HG03439 (cell line): ENCODE results near the gene TRAK1.
"Not testable (repeated sequence)": the region's sequence is repeated elsewhere in the genome, so short reads cannot be mapped to it uniquely, and the experiment has no call there.

ENCODE experiments used
- ATAC-seq: cut with Tn5 transposase; IDR thresholded peaks from one replicate; pipeline ENCODE4 v1.9.1; 2021; ENCODE audit warnings: mild to moderate bottlenecking, moderate library complexity; ENCODE audit not compliant: unreplicated experiment

The TRAK1 gene

GRCh38 chr3:42095540-42095939 is 4.4 kb downstream of the TRAK1 start:
- ATAC-seq, result no peak

GRCh38 chr3:42096796-42097565 is 5.8 kb downstream of the TRAK1 start:
- no peak for ATAC-seq

GRCh38 chr3:42097566-42097946 is 6.4 kb downstream of the TRAK1 start:
- no peak for ATAC-seq

- ATAC-seq, result no peak
Observed at GRCh38 chr3:42098171-42098570, 7.0 kb downstream of the TRAK1 start.

GRCh38 chr3:42099020-42099765 is 8.0 kb downstream of the TRAK1 start:
- ATAC-seq, result no peak

GRCh38 chr3:42101048-42101447 is 9.9 kb downstream of the TRAK1 start:
- no peak for ATAC-seq

GRCh38 chr3:42101481-42101880 is 10.3 kb downstream of the TRAK1 start:
- ATAC-seq, result no peak

- ATAC-seq, result no peak
Observed at GRCh38 chr3:42102571-42102970, 11.4 kb downstream of the TRAK1 start.

- not testable (repeated sequence) for ATAC-seq
Observed at GRCh38 chr3:42103921-42104665, 12.9 kb downstream of the TRAK1 start.

GRCh38 chr3:42105994-42106393 is 14.8 kb downstream of the TRAK1 start:
- not testable (repeated sequence) for ATAC-seq

GRCh38 chr3:42106646-42107045 is 15.5 kb downstream of the TRAK1 start:
- no peak for ATAC-seq

- ATAC-seq, result no peak
Observed at GRCh38 chr3:42110631-42111030, 19.5 kb downstream of the TRAK1 start.

GRCh38 chr3:42114130-42114725 is 23.1 kb downstream of the TRAK1 start:
- ATAC-seq, result no peak

GRCh38 chr3:42115215-42115614 is 24.1 kb downstream of the TRAK1 start:
- ATAC-seq, result no peak

- ATAC-seq, result no peak
Observed at GRCh38 chr3:42115946-42116345, 24.8 kb downstream of the TRAK1 start.

- no peak for ATAC-seq
Observed at GRCh38 chr3:42116466-42116865, 25.3 kb downstream of the TRAK1 start.

- no peak for ATAC-seq
Observed at GRCh38 chr3:42117175-42118008, 26.2 kb downstream of the TRAK1 start.

GRCh38 chr3:42118762-42119361 is 27.7 kb downstream of the TRAK1 start:
- no peak for ATAC-seq

- no peak for ATAC-seq
Observed at GRCh38 chr3:42119561-42120355, 28.6 kb downstream of the TRAK1 start.
